Hepatocyte (in vitro differentiated cells): ENCODE results near the gene KRT77. TPM values are rescaled to one million over a fixed set of nuclear protein-coding genes. Genes with fewer than 3 reads are reported as not detected.
A peak's percentile ranks its signal among the peaks of the same experiment; 100 is the strongest.
"Not testable (repeated sequence)": the region's sequence is repeated elsewhere in the genome, so short reads cannot be mapped to it uniquely, and the experiment has no call there.

Experiments
- DNase-seq: peaks from one replicate; pipeline ENCODE4 v3.0.0-alpha.2; 2016; ENCODE audit warnings: low spot score
- H2AFZ ChIP-seq: fragments of 200-600 bp; sonication (generic); 2 replicates; pipeline ENCODE4 v1.6.0; 2016; ENCODE audit warnings: antibody characterized with exemption, mild to moderate bottlenecking
- H3K27ac ChIP-seq: fragments of 200-600 bp; sonication (generic); 2 replicates; pipeline ENCODE4 v1.5.1; 2016; ENCODE audit warnings: mild to moderate bottlenecking
- H3K27me3 ChIP-seq: fragments of 200-600 bp; sonication (generic); 2 replicates; pipeline ENCODE4 v1.6.1; 2016
- H3K36me3 ChIP-seq: fragments of 200-600 bp; sonication (generic); replicated peaks from 2 replicates; pipeline ENCODE4 v1.5.1; 2016; ENCODE audit warnings: low read depth; ENCODE audit not compliant: insufficient read depth
- H3K4me1 ChIP-seq: fragments of 200-600 bp; sonication (generic); 2 replicates; pipeline ENCODE4 v1.5.1; 2016; ENCODE audit warnings: mild to moderate bottlenecking, moderate library complexity; ENCODE audit not compliant: insufficient read depth
- H3K4me2 ChIP-seq: fragments of 200-600 bp; sonication (generic); 2 replicates; pipeline ENCODE4 v1.6.0; 2016
- H3K4me3 ChIP-seq: fragments of 200-600 bp; sonication (generic); 2 replicates; pipeline ENCODE4 v1.5.1; 2016; ENCODE audit warnings: mild to moderate bottlenecking
- H3K79me2 ChIP-seq: fragments of 200-600 bp; sonication (generic); 2 replicates; pipeline ENCODE4 v1.6.0; 2017; ENCODE audit warnings: mild to moderate bottlenecking
- H3K9me2 ChIP-seq: fragments of 200-600 bp; sonication (generic); replicated peaks from 2 replicates; pipeline ENCODE4 v1.6.0; 2017; ENCODE audit warnings: mild to moderate bottlenecking; ENCODE audit not compliant: insufficient read depth
- H3K9me3 ChIP-seq: fragments of 200-600 bp; sonication (generic); 2 replicates; pipeline ENCODE4 v1.5.1; 2016; ENCODE audit warnings: low read depth, mild to moderate bottlenecking
- H4K20me1 ChIP-seq: fragments of 200-600 bp; sonication (generic); 2 replicates; pipeline ENCODE4 v1.6.0; 2016; ENCODE audit warnings: mild to moderate bottlenecking; ENCODE audit not compliant: insufficient read depth, poor library complexity, severe bottlenecking
- CTCF ChIP-seq: fragments of 200-600 bp; sonication (generic); IDR thresholded peaks from 2 replicates; pipeline ENCODE4 v1.5.1; 2016; ENCODE audit warnings: antibody characterized with exemption, mild to moderate bottlenecking; ENCODE audit not compliant: poor library complexity
- EZH2 ChIP-seq: fragments of 200-600 bp; sonication (generic); IDR thresholded peaks from 2 replicates; pipeline ENCODE4 v1.6.1; 2016; ENCODE audit warnings: antibody characterized with exemption, mild to moderate bottlenecking, borderline replicate concordance
- EZH2phosphoT487 ChIP-seq: fragments of 200-600 bp; sonication (generic); IDR thresholded peaks from one replicate; pipeline ENCODE4 v1.6.1; 2018; ENCODE audit warnings: antibody characterized with exemption, mild to moderate bottlenecking, low read depth, moderate library complexity; ENCODE audit not compliant: unreplicated experiment, severe bottlenecking
- WGBS: methylation state at CpG from one replicate; pipeline ENCODE4 v1.1.6; 2016; ENCODE audit warnings: low lambda C conversion rate; ENCODE audit errors: missing lambda C conversion rate; 5-methylcytosine and 5-hydroxymethylcytosine counted together
- polyA plus RNA-seq: library from polyadenylated mRNA; unstranded; fragments of >200 nt; fragmentation: Nextera tagmentation; extraction: Ambion mirVana; gene quantifications from 2 replicates; pipeline ENCODE4 v1.2.1, GENCODE V29; 2016
- total RNA-seq: library from RNA; depleted of rRNA; stranded (reverse); fragments of >200 nt; gene quantifications from 2 replicates; pipeline ENCODE4 v1.2.3, GENCODE V29; 2014

KRT77 gene
- total and polyA plus RNA-seq, 2 experiments from 2014 or later: not detected

- H3K4me3 ChIP-seq: no peak overlapping the region
Observed at GRCh38 chr12:52715416-52715815, 12.1 kb upstream of the KRT77 start.

GRCh38 chr12:52714887-52715281 is 11.6 kb upstream of the KRT77 start:
- no peak overlapping the region for H2AFZ ChIP-seq
- H3K27me3 ChIP-seq: peaks cover 46% of the 10 kb centered on the region
- no peak for DNase-seq
- no peaks in the 10 kb centered on the region for H3K9me2 ChIP-seq
- 76% methylated on average over 4 of the region's 4 CpGs for WGBS
- no peak overlapping the region for H3K27ac ChIP-seq
- no peaks in the 10 kb centered on the region for H3K4me1 ChIP-seq
- H3K9me3 ChIP-seq: no peaks in the 10 kb centered on the region
- no peaks in the 10 kb centered on the region for H3K79me2 ChIP-seq
- H3K4me2 ChIP-seq: no peak overlapping the region
- H4K20me1 ChIP-seq: no peaks in the 10 kb centered on the region
- no peak overlapping the region for H3K4me3 ChIP-seq
- TF ChIP-seq CTCF (no peak), EZH2 (no peak), EZH2phosphoT487 (no peak)
- no peaks in the 10 kb centered on the region for H3K36me3 ChIP-seq

More at GRCh38 chr12:52715416-52715815, 12.1 kb upstream of the KRT77 start:
- H2AFZ ChIP-seq: no peak overlapping the region
- TF ChIP-seq EZH2 (no peak), CTCF (peak; percentile 7)
- WGBS: 65% methylated on average over 14 of the region's 14 CpGs
- no peak overlapping the region for H3K4me2 ChIP-seq
- no peak for DNase-seq
- no peaks in the 10 kb centered on the region for H3K9me3 ChIP-seq
- H3K9me2 ChIP-seq: no peaks in the 10 kb centered on the region
- H3K36me3 ChIP-seq: no peaks in the 10 kb centered on the region
- no peaks in the 10 kb centered on the region for H4K20me1 ChIP-seq
- no peaks in the 10 kb centered on the region for H3K4me1 ChIP-seq
- H3K27ac ChIP-seq: no peak overlapping the region
- no peaks in the 10 kb centered on the region for H3K79me2 ChIP-seq
- H3K27me3 ChIP-seq: peaks cover 46% of the 10 kb centered on the region

- Histone ChIP-seq H3K9me3 (no peaks in the 10 kb centered on the region), H3K4me2 (peak overlapping the region; percentile 92), H3K79me2 (no peaks in the 10 kb centered on the region), H3K9me2 (no peaks in the 10 kb centered on the region), H4K20me1 (no peaks in the 10 kb centered on the region), H3K36me3 (no peaks in the 10 kb centered on the region), H2AFZ (peak overlapping the region; percentile 63), H3K27ac (no peak overlapping the region), H3K27me3 (peaks cover 46% of the 10 kb centered on the region), H3K4me3 (no peak overlapping the region), H3K4me1 (no peaks in the 10 kb centered on the region)
- 10% methylated on average over 46 of the region's 72 CpGs for WGBS
- TF ChIP-seq EZH2 (peak; percentile 86), CTCF (no peak)
- DNase-seq: peak; percentile 17
Observed at GRCh38 chr12:52713960-52714886, 10.9 kb upstream of the KRT77 start.

- not testable (repeated sequence) for H3K4me3 ChIP-seq, H3K4me1 ChIP-seq, H3K4me2 ChIP-seq, H3K79me2 ChIP-seq, H2AFZ ChIP-seq, DNase-seq, H3K9me3 ChIP-seq, H4K20me1 ChIP-seq, H3K27ac ChIP-seq, H3K9me2 ChIP-seq, H3K36me3 ChIP-seq
- 87% methylated on average over 6 of the region's 6 CpGs for WGBS
- peaks cover 46% of the 10 kb centered on the region for H3K27me3 ChIP-seq
Observed at GRCh38 chr12:52712122-52712521, 8.8 kb upstream of the KRT77 start.
